NCI-H345 (cell line): ENCODE results near the gene ADIRF.
"Not testable (repeated sequence)": the region's sequence is repeated elsewhere in the genome, so short reads cannot be mapped to it uniquely, and the experiment has no call there.

Source experiments
- DNase-seq: peaks from one replicate; lab custom pipeline; 2025; lab: John Stamatoyannopoulos, UW

The ADIRF gene

DNA sequence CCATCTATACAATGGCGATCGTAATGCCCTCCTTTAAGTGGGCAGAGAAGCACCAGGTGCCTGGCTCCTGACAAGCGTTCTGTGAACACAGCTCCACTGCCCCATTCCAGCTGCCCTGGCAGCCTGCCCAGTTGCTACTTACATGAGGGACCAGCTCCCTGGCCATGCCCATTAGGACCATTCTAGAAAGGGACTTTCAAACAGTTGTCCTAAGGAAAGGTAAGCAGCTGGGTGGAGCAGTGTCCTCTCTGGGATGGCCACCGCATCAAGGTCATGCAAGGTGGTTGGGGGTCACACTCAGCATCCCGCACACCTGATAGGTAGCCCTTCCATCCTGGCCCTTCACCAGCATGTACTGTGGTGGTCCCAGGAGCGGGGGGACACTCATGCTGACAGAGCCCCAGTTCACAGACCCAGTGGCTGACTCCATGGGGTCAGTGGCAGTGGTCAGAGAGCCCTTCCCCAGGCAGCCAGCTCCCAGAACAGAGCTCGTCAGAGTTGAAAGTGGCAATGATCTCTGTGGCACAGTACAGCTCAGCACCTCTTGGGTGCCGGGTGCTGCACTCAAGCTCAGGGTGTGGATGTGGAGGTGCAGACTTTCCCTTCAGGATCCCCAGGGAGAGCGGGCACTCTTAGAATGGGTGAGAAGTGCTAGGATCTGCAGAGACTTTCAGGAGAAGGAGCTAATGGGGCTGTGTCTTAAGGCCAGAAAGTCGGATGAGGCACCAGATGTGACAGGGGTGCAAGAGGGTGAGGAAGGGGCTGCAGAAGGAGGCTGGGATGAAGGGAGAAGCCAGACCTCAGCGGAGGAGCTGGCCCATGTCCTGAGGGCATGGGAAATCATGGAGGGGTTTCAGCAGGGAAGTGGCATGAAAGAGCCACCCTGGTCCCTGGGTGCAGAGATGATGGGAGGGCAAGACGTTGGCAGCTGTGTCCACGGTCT, 21.8 kb upstream of the ADIRF start:
- DNase-seq: peak; percentile 83

DNA sequence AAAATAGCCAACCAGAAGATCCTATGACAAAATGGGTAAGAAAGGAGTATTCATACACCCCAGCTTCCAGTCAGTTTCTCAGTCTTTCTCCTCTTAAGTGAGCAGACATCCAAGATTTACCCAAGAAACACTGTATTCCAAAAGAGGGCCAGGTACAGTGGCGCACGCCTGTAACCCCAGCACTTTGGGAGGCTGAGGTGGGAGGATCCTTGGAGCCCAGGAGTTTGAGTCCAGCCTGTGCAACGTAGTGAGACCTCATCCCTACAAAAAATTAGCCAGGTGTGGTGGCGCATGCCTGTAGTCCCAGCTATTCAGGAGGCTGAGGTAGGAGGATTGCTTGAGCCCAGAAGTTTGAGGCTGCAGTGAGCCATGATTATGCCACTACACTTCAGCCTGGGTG, 20.5 kb upstream of the ADIRF start:
- DNase-seq: not testable (repeated sequence)

DNA sequence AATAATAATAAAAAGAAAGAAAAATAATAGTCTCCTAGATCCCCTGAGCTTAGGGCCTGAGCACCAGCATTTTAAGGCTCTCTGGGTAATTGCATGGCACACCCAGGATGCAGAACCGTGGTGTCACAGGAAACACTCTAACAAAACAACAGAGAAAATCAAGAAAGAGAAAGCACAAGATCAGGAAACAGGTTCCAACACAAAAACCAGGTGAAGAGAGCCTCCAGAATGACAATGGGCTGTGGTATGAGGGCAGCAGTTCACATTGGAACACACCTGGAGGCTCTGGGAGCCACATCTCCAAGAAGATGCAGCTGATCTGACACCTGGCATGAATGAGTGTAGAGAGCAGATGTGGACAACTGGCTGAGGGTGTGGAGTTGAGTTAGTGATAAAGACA, 17.9 kb upstream of the ADIRF start:
- DNase-seq: no peak

DNA sequence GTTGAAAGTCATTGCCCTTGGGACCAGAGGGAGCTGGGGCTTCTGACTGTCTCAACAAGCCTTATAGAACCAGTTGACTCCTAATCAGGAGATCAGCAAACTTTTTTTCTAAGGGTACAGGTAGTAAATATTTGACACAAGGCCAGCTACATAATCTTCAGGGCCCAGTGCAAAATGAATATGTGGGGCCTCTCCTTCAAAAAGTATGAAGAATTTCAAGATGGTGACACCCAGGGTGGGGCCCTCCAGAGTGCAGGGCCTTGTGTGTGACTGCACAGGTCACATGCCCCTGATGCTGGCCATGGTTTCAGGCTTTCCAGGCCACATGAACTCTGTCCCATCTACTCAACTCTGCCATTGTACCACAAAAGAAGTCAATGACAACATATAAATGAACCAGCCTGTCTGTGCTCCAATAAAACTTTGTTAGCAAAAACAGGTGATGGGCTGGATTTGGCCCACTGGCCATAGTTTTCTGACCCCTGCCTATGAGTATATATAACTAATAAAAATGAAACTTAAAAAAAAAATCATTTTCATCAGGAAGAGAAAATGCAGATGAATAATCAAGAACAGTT, 17.0 kb upstream of the ADIRF start:
- no peak for DNase-seq

DNA sequence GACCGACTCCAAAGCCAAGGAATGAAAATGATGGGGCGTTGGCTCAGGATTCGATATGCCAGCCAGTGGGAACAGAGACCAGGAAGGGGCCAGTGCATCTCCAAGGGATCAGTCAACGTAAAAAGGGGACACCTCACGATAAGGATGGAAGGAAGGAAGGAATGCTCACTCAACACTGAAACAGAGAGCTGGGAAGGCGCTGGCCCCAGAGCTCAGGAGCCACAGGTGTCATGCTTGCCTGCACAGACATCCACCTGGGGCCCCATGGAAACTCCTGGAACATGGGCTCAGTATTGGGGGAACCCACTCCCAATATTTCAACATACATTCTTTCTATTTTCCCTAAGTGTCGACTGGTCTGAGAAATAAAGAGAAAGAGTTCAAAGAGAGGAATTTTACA, 16.2 kb upstream of the ADIRF start:
- DNase-seq: no peak

DNA sequence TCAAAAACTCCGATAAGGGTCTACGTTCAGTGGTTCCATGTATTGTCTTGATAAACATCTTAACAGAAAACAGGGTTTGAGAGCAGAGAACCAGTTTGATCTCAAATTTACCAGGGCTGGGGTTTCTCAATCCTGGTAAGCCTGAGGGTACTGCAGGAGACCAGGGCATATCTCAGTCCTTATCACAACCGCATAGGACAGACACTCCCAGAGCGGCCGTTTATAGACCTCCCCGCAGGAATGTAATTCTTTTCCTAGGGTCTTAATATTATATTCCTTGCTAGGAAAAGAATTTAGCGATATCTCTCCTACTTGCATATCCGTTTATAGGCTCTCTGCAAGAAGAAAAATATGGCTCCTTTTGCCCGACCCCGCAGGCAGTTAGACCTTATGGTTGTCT, 15.6 kb upstream of the ADIRF start:
- not testable (repeated sequence) for DNase-seq

DNA sequence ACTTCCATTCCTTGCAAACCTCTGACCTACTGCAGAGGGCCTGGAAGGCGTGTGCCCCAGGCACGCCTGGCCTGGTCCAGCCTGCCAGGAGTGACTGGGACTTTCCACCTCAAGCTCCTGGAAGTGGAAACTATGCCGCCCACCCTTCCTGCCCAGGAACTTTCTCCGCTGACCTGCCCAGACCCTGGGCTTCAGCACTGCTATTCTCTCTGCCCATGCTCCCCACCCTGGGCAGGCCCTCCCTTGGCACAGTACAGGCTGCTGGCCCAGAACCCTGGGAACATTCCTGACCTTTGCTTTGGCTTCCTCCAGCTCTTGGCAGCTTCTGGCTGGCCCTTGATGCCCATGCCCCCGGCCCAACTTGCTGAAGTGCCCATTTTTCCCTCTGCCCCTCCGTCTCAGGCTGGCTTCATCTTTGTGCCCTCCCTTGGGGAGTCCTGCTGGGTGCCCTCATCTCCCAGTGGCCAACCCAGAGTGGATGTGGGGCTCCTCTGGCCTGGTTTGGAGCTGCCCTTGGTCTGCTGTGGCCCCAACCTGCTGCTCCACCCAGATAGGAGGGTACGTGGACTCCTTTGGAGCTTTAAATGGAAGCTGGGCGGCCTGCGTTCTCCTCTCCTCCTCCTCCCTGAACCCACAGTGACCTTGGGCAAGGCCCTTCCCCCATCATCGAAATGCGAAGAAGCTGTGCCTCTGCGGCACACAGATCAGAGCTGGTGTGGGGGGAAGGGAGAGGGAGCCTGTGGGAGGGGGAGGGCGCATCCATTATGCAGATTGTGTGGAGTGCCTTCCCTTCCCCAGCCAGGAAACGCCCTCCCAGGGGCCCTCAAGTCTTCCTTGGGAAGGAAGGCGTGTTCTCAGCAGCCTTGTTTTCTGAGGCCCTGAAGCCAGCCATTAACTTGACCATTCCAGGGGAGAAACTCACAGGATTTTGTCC, 14.3 kb upstream of the ADIRF start:
- no peak for DNase-seq

DNA sequence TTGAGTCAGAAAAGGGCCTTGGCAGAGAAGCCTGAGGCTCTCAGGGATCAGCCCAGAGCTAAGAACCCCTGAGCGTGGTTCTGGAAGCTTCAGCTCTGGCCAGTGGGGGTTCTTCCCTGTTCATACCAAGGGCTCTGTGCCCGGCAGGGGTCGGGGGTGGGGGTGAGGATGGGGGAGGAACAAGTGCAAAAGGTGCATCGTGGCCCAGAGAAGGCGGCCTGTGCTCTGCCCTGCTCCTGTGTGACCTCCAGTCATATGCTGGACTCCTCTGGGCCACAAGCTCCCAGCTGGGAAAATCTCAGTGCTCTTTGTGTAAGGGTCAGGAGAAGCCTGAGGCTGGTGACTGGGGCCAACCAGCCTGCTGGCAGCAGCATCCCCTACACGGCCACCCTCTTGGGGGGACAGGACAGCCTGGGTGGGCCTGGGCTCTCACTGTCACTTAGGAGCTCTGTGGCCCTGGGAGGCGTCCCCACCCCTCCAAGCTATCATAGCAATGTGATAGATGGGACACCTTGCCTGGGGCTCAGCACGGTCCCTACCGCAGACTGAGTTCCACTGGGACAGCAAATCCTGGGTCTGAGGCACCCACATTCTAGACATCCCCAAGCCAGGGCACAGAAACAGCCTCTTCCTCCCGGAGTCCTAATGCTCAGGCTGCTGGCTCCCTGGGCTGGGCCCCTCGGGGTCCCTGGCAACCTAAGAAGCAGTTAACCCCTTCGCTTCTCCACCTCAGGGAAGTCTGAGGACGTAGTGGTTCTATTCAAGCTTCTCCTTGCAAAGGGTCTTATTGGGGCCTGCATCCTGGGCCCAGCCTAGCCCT, 13.4 kb upstream of the ADIRF start:
- no peak for DNase-seq

DNA sequence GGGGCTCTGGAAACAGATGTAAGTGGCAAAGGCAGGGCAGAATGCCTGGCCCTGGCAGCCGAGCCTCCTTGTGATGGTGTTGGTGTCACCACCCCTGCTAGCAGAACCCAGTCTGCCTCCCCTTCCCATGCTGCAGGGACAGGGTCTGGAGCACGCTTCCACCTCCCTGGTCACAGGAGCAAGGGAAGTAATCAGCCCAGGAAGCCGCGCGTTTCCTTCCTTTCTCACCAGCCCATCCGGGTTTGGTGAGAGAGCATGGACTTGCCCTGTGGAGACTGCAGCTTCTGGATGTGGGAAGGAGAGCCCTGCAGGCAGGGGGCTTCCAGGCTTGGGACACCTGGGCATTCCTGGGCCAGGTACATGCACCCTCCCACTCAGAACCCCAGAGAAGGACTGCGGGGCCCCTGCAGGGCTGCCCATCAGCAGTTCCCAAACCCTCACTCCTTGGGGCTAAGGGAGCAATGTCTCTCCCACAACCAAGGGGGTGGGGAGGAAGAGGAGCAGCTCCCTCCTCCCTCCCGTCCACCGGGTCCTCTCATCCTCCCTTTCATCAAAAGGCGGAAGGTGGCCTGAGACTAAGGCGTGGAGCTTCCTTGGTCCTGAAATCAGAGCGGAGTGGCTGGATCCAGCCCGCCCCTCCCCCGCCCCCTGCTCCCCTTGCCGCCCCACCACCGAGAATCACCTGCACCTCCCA, 12.6 kb upstream of the ADIRF start:
- DNase-seq: no peak

DNA sequence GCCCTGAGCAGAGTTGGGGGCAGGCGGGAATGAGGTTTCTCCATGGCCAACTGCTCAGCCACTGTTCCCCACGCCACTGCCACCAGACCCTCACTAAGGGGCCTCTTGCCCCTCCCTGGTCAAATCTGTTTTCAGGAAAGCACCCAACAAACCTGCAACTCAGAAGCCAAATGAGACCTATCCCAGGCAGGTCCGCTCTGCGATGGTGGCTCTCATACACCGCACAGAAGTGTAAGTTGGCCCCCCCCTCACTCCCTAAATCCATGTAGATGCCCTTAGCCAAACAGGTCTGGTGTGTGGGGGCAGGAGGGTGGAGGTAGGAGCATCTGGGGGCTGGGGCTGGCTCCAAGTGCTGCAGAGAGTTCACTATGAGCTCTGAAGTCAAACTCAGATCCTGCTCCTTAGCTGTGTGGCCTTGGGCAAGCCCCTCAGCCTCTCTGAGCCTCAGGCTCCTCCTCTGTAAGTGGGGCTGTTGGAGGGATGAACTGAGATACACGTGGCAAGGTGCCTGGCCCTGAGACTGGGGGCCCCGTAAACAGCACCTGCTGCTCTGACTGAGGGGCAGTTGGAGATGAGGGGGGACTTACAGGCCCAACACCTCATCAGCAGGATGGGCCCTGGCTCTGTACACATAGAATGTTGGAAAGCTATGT, 12.0 kb upstream of the ADIRF start:
- no peak for DNase-seq

DNA sequence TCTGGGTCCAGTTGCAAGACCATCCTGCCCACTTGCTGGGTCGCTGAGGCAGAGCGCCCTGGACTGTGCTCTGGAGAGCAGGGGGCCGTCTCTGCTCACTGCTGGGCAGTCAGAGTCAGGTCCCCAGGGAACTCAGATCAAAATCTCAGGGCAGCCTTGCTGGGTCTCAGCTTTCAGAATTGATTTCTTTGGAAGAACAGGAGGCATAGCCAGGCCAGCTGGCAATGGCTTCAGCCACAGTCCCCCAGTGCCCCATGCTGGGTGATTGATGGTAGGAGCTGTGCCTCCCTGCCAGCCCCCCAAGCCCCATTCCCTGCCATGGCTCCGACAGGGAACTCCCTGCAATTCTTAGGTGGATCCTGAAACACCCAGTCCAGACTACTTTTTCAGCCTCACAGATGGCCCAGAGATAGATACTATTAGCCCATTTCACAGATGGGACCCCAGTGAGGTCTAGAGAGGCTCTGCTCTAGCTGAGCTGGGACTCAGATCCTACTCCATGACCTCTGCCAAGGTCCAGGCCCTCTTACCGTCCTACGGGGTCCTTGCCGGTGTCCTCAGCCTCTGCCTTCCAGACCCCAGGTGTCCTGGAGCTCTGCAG, 11.3 kb upstream of the ADIRF start:
- DNase-seq: no peak

DNA sequence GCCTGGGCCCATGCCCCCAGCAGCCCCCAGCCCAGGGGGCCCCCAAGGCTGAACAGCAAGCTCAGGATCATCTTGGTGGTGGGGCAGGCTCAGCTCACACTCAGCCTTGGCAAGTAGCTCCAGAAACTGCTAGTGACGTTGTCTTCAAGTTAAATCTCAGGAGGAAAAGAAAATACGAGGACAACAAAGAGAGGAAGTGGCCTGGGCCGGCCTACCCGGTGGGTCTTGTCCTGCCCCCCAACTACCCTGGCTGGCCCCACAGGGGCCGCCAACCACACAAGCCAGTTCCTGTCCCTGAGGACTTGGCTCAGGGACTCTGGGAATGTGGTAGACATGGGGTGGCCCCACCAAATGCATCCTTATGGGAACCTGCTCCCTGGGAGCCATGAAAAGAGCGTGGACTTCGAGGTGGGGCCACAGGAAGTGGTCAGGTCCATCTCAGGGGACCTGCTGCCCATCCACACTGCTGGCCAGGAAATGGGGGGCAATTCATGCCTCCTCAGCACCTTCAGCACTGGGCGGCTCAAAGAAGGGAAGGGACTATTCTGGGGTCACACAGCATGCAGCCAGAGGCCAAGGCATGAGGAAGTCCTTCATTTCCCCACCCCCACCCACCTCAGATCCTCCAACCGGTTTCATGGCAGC, 10.7 kb upstream of the ADIRF start, which contains the start of gene MMRN2:
MMRN2 (minus strand) TSS at position 145 of the 645 bp plus-strand sequence; CDS start at position 71, 74 bp downstream.
- DNase-seq: no peak

DNA sequence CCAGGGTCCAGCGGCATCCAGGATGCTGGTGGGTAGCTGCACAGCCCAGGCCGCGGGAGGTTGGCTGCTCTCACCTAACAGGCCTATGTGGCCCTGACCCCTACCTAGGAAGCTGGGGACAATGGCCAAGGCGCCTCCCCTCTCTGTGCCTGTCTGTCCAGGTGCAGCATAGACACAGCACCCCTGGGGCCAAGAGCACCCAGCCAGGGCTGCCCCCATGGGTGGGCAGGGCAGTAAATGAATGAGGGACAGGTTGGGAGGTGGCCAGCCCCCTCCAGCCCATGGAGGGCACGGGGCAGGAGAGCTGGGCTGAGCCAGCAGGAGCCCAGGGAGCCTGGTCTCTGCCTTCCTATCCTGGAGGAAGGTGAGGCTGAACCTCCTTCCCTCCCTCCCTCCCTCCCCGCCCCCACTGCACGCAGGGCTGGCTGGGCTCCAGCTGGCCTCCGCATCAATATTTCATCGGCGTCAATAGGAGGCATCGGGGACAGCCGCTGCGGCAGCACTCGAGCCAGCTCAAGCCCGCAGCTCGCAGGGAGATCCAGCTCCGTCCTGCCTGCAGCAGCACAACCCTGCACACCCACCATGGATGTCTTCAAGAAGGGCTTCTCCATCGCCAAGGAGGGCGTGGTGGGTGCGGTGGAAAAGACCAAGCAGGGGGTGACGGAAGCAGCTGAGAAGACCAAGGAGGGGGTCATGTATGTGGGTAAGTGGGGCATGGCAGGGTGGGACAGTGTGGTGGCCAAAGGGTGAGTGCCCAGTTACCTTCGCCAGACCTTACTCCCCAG, 10.0 kb upstream of the ADIRF start, which contains the start of gene SNCG:
SNCG (plus strand) TSS at position 484 of the 785 bp plus-strand sequence; CDS start at position 583, 99 bp downstream.
- peak; percentile 57 for DNase-seq

DNA sequence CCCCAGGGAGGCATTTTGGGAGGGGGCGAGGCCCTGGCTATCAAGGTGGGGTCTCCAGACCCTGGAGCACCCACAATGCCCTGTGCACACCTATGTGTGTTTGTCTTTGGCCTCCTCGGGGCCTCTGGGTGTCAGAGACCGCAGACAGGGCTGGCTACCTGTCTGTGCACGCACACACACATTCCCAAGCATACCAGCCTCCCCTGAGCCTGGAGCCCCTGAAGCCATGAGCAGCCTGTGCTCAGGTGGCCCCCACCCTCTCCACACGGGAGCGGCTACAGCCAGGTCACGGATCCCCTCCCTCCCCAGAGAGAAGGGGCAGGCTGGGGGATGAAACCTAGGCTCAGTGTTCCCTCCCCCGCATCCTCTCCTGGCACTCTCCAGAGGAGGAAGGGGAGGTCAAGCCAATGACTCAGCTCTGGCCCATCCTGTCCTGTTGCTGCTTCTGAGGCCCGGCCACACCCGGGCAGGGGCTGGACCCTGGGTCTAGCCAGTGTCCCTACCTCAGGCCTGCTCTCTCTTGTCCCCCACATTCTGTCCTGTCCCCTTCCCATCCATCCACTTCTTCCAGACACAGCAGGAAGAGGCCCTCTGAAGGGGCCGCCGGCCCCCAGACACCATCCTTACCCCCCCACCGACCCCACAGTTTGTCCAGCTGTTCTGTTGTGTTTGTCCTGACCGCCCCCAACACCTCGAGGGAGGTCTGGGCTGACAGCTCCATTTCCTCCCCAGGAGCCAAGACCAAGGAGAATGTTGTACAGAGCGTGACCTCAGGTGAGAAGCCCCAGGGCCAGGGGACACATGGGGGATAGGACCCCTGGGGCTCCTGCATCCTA, 9.2 kb upstream of the ADIRF start:
- no peak for DNase-seq

DNA sequence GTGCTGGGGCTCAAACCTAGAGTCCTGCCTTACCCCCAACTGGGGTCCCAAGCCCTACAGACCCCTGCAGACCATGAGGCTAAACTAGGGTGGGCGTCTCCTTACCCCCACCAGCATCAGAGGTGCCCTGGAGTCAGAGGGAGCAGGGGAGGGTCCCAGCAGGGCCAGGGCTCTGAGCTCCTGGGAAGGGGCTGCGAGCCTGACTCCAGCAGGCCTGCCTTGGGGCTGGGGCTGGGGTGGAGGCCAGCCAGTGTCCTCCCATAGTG, 8.6 kb upstream of the ADIRF start:
- no peak for DNase-seq

DNA sequence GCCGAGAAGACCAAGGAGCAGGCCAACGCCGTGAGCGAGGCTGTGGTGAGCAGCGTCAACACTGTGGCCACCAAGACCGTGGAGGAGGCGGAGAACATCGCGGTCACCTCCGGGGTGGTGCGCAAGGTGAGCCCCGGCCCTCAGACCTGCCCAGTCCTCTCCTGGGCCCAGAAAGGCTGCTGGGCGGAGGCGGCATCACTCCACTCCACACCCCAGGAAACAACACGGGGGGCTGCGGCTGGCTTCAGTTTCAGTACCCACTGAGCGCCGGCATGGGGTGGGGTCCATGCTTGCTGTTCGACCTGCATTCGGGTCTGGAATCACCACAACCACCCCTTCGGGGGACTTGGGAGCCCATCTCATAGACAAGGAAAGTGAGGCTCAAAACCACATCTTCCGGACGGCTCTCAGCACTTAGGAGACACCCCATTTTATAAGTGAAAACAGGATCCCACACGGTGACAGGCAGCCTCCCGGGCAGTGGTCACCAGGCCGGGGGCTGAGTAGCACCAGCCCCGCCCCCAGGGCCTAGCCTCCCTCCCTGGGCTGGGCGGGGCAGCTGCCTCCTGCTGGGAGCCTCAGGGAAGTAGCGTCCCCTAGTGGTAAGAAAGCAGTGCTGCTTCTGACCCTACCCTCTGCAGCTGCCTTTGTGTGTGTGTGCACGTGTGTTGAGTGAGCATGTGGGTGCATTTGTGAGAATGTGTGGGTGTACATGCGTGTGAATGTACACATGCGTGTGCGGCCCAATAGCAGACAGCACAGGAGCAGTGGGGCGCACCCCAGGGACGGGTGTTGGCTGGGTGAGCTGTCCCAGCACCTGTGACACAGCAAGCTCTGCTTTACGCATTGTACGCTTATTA, 8.0 kb upstream of the ADIRF start:
- DNase-seq: no peak
